Stimulated activated CD8-positive, alpha-beta memory T cell treated with anti-CD3 and anti-CD28 coated beads, Interleukin-4, amount 100 ng/mL, for 4 hours (primary cell): ENCODE measurements around the gene CCL27.

Experiments
- DNase-seq, 2 donors: peaks; one replicate each; pipeline ENCODE4 v3.0.0-alpha.2; 2020; ENCODE audit warnings: low read depth in 2 of 2, low spot score in 1 of 2

The CCL27 gene

GRCh38 chr9:34627716-34628655, 34.5 kb downstream of the CCL27 start:
- no peak for DNase-seq

GRCh38 chr9:34625186-34625486, 37.3 kb downstream of the CCL27 start:
- no peak for DNase-seq

DNA sequence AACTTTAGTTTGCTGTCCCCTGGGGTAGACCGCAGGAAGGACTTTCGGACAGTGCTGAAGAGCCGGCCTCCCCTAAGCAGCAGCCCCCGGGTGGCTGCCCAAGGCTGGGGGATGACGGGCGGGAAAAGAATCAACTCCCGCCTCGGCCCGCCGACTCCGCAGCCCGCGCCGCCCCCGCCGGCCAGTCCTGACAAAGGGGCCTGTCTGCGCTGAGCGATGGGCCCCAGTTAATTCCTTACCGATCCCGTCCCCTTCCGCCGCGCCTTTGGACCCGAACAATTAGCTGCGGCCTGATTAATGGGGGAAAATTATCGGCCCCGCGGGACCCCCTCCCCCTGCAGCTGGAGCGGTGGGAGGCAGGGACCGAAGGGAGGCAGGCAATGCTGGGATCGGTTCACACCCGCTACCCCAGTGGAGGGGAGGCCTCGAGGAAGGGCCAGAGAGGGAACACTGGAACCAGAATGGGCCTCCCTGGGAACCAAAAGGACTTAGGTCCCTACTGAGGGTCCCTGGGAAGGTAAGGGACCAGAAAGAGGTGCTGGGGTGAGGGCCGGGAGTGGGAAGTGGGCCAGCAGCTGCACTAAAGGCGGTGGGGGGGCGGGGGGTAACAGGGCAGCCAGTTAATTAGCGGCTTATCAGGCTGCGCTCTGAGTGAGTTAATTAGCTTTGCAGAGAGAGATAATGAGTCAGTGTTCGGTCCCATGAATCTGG, 37.8 kb downstream of the CCL27 start:
- no peak for DNase-seq

DNA sequence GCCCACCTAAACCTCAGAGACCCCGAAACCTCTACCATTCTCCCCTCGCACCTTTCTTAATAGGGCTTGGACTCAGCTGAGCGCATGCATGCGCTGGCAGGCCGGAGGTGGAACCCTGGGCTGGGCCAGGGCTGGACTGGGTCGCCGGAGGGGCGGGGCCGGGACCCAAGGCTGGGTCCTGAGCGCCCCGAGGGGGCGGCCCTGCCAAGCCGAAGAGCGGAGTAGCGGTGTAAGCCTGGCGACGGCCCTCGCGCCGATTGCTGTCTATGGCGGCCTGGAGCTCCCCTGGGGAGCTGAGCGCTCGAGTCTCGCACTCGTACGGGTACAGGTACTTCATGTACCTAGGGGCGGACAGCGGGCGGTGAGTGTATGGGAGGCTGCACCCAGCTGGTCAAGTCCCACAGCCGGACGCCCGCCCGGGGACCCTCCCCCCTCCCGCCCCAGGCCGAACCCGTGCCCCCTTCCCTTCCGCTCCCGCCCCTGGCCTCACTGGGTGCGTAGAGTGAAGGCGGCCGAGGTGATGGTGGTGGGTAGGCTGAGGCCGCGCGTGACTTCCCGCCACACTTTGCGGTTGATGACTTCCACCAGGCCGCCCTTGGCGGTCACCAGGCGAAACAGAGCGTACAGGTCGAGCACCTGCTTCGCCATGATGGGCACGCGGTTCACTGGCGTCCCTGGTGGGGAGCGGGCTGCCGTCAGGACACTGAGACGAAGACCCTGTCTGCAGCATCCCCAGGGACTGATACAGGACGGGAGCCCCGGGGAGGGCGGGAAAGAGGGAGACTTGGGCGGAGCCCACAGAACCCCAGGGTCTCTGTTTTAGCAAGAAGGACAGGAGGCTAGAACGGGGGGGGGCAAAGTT, 38.9 kb downstream of the CCL27 start:
- no peak for DNase-seq

- DNase-seq = peak; percentile 79 to 80
Measured at GRCh38 chr9:34620061-34620994, 42.1 kb downstream of the CCL27 start, which contains the start of gene DCTN3. TSS of gene DCTN3 (minus strand) at chr9:34620495. CDS start at chr9:34620464, 31 bp downstream.

- no peak for DNase-seq
Measured at GRCh38 chr9:34615132-34615531, 47.3 kb downstream of the CCL27 start.

- peak in 1 of 2 donors; percentile 34 for DNase-seq
Measured at GRCh38 chr9:34612788-34613390, 49.6 kb downstream of the CCL27 start.
